H1 (cell line): Measurements from ENCODE around the gene SLC27A2. TPM values are rescaled to one million over a fixed set of nuclear protein-coding genes. Genes with fewer than 3 reads are reported as not detected.

Source experiments
- CTCF ChIA-PET: fragments of 300-600 bp; sonication (Branson Sonifier 250); formaldehyde crosslinking; loops from one replicate; lab custom pipeline; 2021; ENCODE audit not compliant: partially characterized antibody; lab: Charles Lee
- POLR2A ChIA-PET: fragments of 300-600 bp; sonication (Branson Sonifier 250); formaldehyde crosslinking; loops from one replicate; lab custom pipeline; 2021; ENCODE audit warnings: inconsistent platforms; ENCODE audit not compliant: partially characterized antibody; lab: Charles Lee
- DNase-seq, 2 experiments: peaks; one replicate each; pipeline versions ENCODE4 v3.0.0 to v3.0.0-alpha.2; 2010 to 2022; ENCODE audit warnings: low spot score in 2 of 2, low read depth in 1 of 2, mixed read lengths in 1 of 2
- FAIRE-seq: peaks from 2 replicates; lab custom pipeline; 2011; peaks lifted over from hg19 to GRCh38; lab: Jason Lieb, UNC
- H2AFZ ChIP-seq: 2 replicates; pipeline ENCODE4 v1.8.1; 2012; ENCODE audit warnings: low read length, inconsistent platforms
- H2AK5ac ChIP-seq: 2 replicates; pipeline ENCODE4 v1.6.1; 2013; ENCODE audit warnings: low read depth, low read length
- H2BK120ac ChIP-seq: replicated peaks from 2 replicates; pipeline ENCODE3; 2013; ENCODE audit warnings: low read depth, low read length, inconsistent platforms
- H2BK12ac ChIP-seq: 2 replicates; pipeline ENCODE4 v1.6.1; 2013; ENCODE audit warnings: low read depth, low read length
- H2BK15ac ChIP-seq: 2 replicates; pipeline ENCODE4 v1.6.1; 2013; ENCODE audit warnings: low read length
- H2BK20ac ChIP-seq: 2 replicates; pipeline ENCODE4 v1.6.1; 2013; ENCODE audit warnings: low read length
- H2BK5ac ChIP-seq: 2 replicates; pipeline ENCODE4 v1.6.1; 2013; ENCODE audit warnings: low read depth, low read length
- H3K14ac ChIP-seq: 2 replicates; pipeline ENCODE4 v1.6.1; 2013; ENCODE audit warnings: inconsistent platforms; ENCODE audit not compliant: insufficient read length
- H3K18ac ChIP-seq: 2 replicates; pipeline ENCODE4 v1.6.1; 2013; ENCODE audit warnings: low read length; ENCODE audit errors: extremely low read depth
- H3K23ac ChIP-seq: 2 replicates; pipeline ENCODE4 v1.6.1; 2013; ENCODE audit warnings: inconsistent platforms; ENCODE audit not compliant: insufficient read length
- H3K23me2 ChIP-seq: 2 replicates; pipeline ENCODE4 v1.6.1; 2013; ENCODE audit warnings: low read depth, low read length
- H3K27ac ChIP-seq: 2 replicates; pipeline ENCODE4 v1.6.1; 2011; ENCODE audit warnings: low read depth, low read length, inconsistent platforms
- H3K27me3 ChIP-seq, 4 experiments: replicated peaks in 1 of 4; 1 replicate in 1 of 4; 2 replicates in 3 of 4; pipeline versions ENCODE4 v1.6.1 to v1.8.1; 2011 to 2013; ENCODE audit warnings: low read length in 3 of 4, mild to moderate bottlenecking in 3 of 4, inconsistent platforms in 2 of 4, mixed read lengths in 2 of 4, moderate library complexity in 1 of 4; ENCODE audit not compliant: control insufficient read depth in 3 of 4, insufficient read depth in 3 of 4; ENCODE audit errors: extremely low read depth in 1 of 4
- H3K36me3 ChIP-seq, 4 experiments: 2 replicates each; pipeline versions ENCODE4 v1.6.1 to v1.8.1; 2011 to 2013; ENCODE audit warnings: mild to moderate bottlenecking in 4 of 4, low read length in 3 of 4, moderate library complexity in 2 of 4, control low read depth in 1 of 4, inconsistent platforms in 1 of 4; ENCODE audit not compliant: insufficient read depth in 4 of 4, control insufficient read depth in 2 of 4
- H3K4ac ChIP-seq: replicated peaks from 2 replicates; pipeline ENCODE3; 2013; ENCODE audit warnings: low read length, low read depth, mixed read lengths, inconsistent platforms; ENCODE audit not compliant: insufficient read length
- H3K4me1 ChIP-seq, 4 experiments: replicated peaks in 1 of 4; 1 replicate in 1 of 4; 2 replicates in 3 of 4; pipeline versions ENCODE4 v1.6.1 to v1.8.1; 2011 to 2013; ENCODE audit warnings: low read length in 3 of 4, inconsistent platforms in 2 of 4, mixed read lengths in 1 of 4; ENCODE audit not compliant: insufficient read depth in 4 of 4, control insufficient read depth in 3 of 4
- H3K4me2 ChIP-seq, 2 experiments: 2 replicates each; pipeline versions ENCODE4 v1.6.1 to v1.8.1; 2011 to 2013; ENCODE audit warnings: low read depth in 2 of 2, low read length in 2 of 2, control low read depth in 1 of 2, inconsistent platforms in 1 of 2, mild to moderate bottlenecking in 1 of 2; ENCODE audit not compliant: insufficient read depth in 1 of 2
- H3K4me3 ChIP-seq, 4 experiments: fragments of 200-600, 300-600 bp in 1 of 4; sonication (generic), shearing (Covaris generic), sonication (Bioruptor Twin) in 1 of 4; 2 replicates each; pipeline versions ENCODE4 v1.5.1 to v1.8.1; 2011 to 2016; ENCODE audit warnings: low read length in 4 of 4, low read depth in 3 of 4, control low read depth in 2 of 4, inconsistent platforms in 2 of 4, mild to moderate bottlenecking in 2 of 4, mixed read lengths in 1 of 4, moderate library complexity in 1 of 4; ENCODE audit not compliant: insufficient read depth in 2 of 4; ENCODE audit errors: extremely low read depth in 1 of 4
- H3K56ac ChIP-seq: replicated peaks from 2 replicates; pipeline ENCODE3; 2013; ENCODE audit warnings: low read depth, mild to moderate bottlenecking, mixed read lengths, low read length, inconsistent platforms; ENCODE audit not compliant: insufficient read length
- H3K79me1 ChIP-seq: 2 replicates; pipeline ENCODE4 v1.6.1; 2013; ENCODE audit warnings: low read depth, low read length, control low read depth
- H3K79me2 ChIP-seq, 2 experiments: 2 replicates each; pipeline versions ENCODE4 v1.6.1 to v1.8.1; 2012 to 2013; ENCODE audit warnings: low read length in 2 of 2, mild to moderate bottlenecking in 2 of 2, inconsistent platforms in 1 of 2; ENCODE audit not compliant: insufficient read depth in 2 of 2, control insufficient read depth in 1 of 2
- H3K9ac ChIP-seq, 4 experiments: replicated peaks in 1 of 4; 1 replicate in 1 of 4; 2 replicates in 3 of 4; pipeline versions ENCODE4 v1.6.1 to v1.8.1; 2011 to 2013; ENCODE audit warnings: low read depth in 3 of 4, low read length in 3 of 4, control low read depth in 2 of 4, mild to moderate bottlenecking in 2 of 4, moderate library complexity in 2 of 4, inconsistent platforms in 1 of 4; ENCODE audit errors: extremely low read depth in 1 of 4
- H3K9me3 ChIP-seq, 2 experiments: 2 replicates each; pipeline versions ENCODE4 v1.6.1 to v1.8.1; 2012 to 2013; ENCODE audit warnings: mild to moderate bottlenecking in 2 of 2, moderate library complexity in 2 of 2, control low read depth in 1 of 2, inconsistent platforms in 1 of 2, low read depth in 1 of 2, low read length in 1 of 2, mixed read lengths in 1 of 2; ENCODE audit not compliant: insufficient read depth in 2 of 2
- H4K20me1 ChIP-seq, 2 experiments: replicated peaks in 1 of 2; 2 replicates each; pipeline versions ENCODE3 to v1.8.1; 2011 to 2013; ENCODE audit warnings: inconsistent platforms in 2 of 2, low read length in 2 of 2, mild to moderate bottlenecking in 1 of 2; ENCODE audit not compliant: insufficient read depth in 2 of 2, control insufficient read depth in 1 of 2
- H4K5ac ChIP-seq: 2 replicates; pipeline ENCODE4 v1.6.1; 2013; ENCODE audit warnings: low read length, low read depth, mixed read lengths, inconsistent platforms; ENCODE audit not compliant: insufficient read length
- H4K8ac ChIP-seq: 2 replicates; pipeline ENCODE4 v1.8.0; 2013; ENCODE audit warnings: mild to moderate bottlenecking, moderate library complexity, low read length, inconsistent platforms; ENCODE audit not compliant: insufficient read depth; ENCODE audit errors: extremely low read depth
- H4K91ac ChIP-seq: replicated peaks from 2 replicates; pipeline ENCODE3; 2013; ENCODE audit warnings: low read length, mixed read lengths, inconsistent platforms; ENCODE audit not compliant: insufficient read length
- RNF2 ChIP-seq: fragments of 200-900, 300-1000 bp; sonication (generic); IDR thresholded peaks from 2 replicates; pipeline ENCODE4 v1.7.1; 2016; ENCODE audit warnings: borderline replicate concordance, low read depth, mild to moderate bottlenecking, antibody characterized with exemption, low read length; ENCODE audit not compliant: poor library complexity, severe bottlenecking; ENCODE audit errors: missing control alignments
- SAP30 ChIP-seq: fragments of 300-600 bp; sonication (generic); IDR thresholded peaks from 2 replicates; pipeline ENCODE4 v1.7.1; 2012; ENCODE audit warnings: low read length, moderate library complexity, mild to moderate bottlenecking, inconsistent platforms; ENCODE audit not compliant: insufficient read depth, insufficient replicate concordance
- WGBS, 2 experiments: shearing (Covaris generic) in 1 of 2; methylation state at CpG; one replicate each; pipeline versions ENCODE4 v1.1.6 to v1.1.7; 2013 to 2015; ENCODE audit warnings: low lambda C conversion rate in 2 of 2, mixed read lengths in 2 of 2, inconsistent platforms in 1 of 2, low coverage in 1 of 2, missing lambda C conversion rate in 1 of 2; ENCODE audit not compliant: insufficient replicate concordance in 2 of 2, insufficient coverage in 1 of 2, insufficient read length in 1 of 2; ENCODE audit errors: extremely low coverage in 1 of 2, missing lambda C conversion rate in 1 of 2; 5-methylcytosine and 5-hydroxymethylcytosine counted together
- polyA plus RNA-seq, 7 experiments: library from polyadenylated mRNA; depleted of rRNA in 3 of 7; stranded (reverse) in 5 of 7; unstranded in 2 of 7; fragments of >200 nt in 5 of 7; fragments of 200-250 nt in 2 of 7; gene quantifications; 1 replicate in 5 of 7; 2 replicates in 1 of 7; 4 replicates in 1 of 7; pipeline versions ENCODE4 v1.2.1 to v1.2.3, GENCODE V29; 2011 to 2013; ENCODE audit warnings: missing spikeins in 2 of 7, mixed read lengths in 2 of 7
- total RNA-seq: library from RNA; stranded (reverse); fragmentation: NEBNext Ultra II Directional; extraction: Animal tissue kit (Norgen Biotek cat#: 25700); gene quantifications from 2 replicates; pipeline ENCODE4 v1.2.1, GENCODE V29; 2021

The SLC27A2 gene
- total and polyA plus RNA-seq, 2 of the 8 experiments (the other 6 are each of a cell fraction or from before 2014, with no cell fraction given) = 5.6 to 5.8 TPM

DNA sequence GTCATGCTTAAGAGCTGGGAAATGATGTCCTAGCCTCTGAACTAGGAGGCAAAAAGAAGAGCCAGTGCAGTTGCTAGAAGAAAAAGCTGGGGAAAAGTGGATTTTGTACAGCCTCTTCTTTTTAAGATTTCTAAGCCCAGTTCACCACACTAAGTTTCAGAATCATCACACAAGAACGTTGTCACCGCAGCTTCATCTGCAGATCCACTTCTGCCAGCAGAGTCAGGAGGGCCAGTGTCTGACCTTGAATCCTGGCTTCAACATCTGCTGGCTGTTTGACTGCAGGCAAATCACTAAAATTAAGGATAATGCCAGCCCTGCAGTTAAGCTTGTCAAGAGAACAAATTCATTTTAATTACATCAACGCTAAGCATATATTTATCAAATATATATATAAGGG is 47.3 kb downstream of the SLC27A2 start:
- Histone ChIP-seq H3K79me1 (no peaks in the 10 kb centered on the region), H2AFZ (no peak overlapping the region), H2BK5ac (no peak overlapping the region), H4K8ac (no peak overlapping the region), H3K4me2 (no peak overlapping the region), H3K36me3 (peaks cover 0 to 3% (median 0%) of the 10 kb centered on the region in 4 experiments; a peak in 2 of 8 replicates), H3K4ac (no peak overlapping the region), H3K18ac (no peak overlapping the region), H2AK5ac (no peak overlapping the region), H3K4me3 (no peak overlapping the region), H3K9ac (no peak overlapping the region), H3K4me1 (no peaks in the 10 kb centered on the region), H3K79me2 (no peaks in the 10 kb centered on the region; a peak in 1 of 4 replicates), H3K9me3 (no peaks in the 10 kb centered on the region), H3K14ac (no peak overlapping the region), H3K23me2 (no peaks in the 10 kb centered on the region), H2BK12ac (no peak overlapping the region), H2BK20ac (no peak overlapping the region), H4K20me1 (no peaks in the 10 kb centered on the region), H3K27me3 (no peaks in the 10 kb centered on the region), H3K56ac (no peak overlapping the region), H3K27ac (no peak overlapping the region), H2BK15ac (no peak overlapping the region), H4K5ac (no peak overlapping the region), H2BK120ac (no peak overlapping the region), H3K23ac (no peak overlapping the region), H4K91ac (no peak overlapping the region)
- DNase-seq = no peak
- FAIRE-seq = no peak
- TF ChIP-seq RNF2 = no peak
- TF ChIP-seq SAP30 = no peak
- CTCF ChIA-PET = interaction anchor here (0.9 to 1.7 kb wide), 5 partner anchors 10 to 46 kb away, joined by 3 to 7 read pairs (median 4); no protein-coding TSS in a partner anchor
- 92% methylated on average over 3 of the region's 3 CpGs; no CpG with 5 or more reads in 1 of the 2 experiments for WGBS, 2 experiments
- POLR2A ChIA-PET = no interaction called here
